Measurements from ENCODE around the gene SORD.
"Not testable (repeated sequence)": the region's sequence is repeated elsewhere in the genome, so short reads cannot be mapped to it uniquely, and the experiment has no call there.

Gene SORD

GRCh38 chr15:45022871-45023658 lies at the start of gene SORD:
SORD (plus strand) TSS chr15:45023195; CDS start chr15:45023284, 89 bp downstream.
- DNase-seq (ENCODE audit: low read depth) = peak; percentile 27

DNA sequence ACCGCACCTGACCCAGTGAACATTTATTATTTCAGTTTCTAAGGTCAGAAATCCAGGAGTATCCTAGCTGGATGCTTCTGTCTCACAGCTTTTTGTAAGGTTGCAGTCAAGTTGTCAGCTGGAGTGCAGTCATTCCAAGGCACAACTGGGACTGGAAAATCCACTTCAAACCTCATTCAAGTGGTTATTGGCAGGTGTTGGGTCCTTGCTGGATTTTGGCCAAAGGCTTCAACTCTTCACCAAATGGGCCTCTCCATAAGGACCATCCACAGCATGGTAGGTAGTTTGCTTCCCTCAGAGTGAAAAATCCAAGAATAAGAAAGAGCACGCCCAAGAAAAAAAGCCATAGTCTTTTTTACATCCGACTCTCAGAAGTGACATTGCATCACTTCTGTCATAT lies 46.8 kb upstream of the SORD start:
- DNase-seq (ENCODE audit: low read depth) = not testable (repeated sequence)

GRCh38 chr15:44977781-44978180 lies 45.2 kb upstream of the SORD start:
- DNase-seq (ENCODE audit: low read depth) = not testable (repeated sequence)

DNA sequence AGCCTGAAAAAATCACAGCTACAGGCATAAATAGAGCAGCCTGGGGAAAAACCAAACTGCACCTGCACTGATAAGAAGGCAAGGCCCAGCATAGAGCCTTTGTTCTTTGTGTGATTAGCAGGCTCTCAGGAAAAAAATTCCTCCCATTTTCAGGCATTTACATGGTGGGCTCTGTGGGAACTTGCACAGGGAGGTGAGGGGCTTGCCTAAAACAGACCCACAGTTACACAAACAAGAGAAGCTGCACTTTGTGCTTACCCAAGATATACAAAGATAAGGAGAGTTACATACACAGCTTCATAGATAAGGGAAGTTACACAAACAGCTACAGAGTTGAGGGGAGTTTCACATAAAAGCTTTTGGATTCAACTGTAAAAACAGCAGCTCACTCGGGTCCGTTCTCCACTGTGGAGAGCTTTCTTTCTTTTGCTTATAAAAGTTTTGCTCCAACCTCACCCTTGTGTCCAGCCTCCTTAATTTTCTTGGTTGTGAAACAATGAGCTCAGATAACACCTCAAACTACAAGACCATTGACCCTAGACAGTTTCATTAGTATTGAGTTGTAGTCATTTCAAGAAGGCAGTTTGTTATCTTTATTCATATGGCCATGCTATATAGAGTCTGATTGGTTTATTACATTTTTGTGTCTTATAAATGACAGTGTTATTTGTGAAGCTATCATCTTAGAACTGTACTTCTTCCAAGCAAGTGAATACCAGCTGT lies 43.2 kb upstream of the SORD start:
- not testable (repeated sequence) for DNase-seq (ENCODE audit: low read depth)

- not testable (repeated sequence) for DNase-seq (ENCODE audit: low read depth)
Observed at GRCh38 chr15:44984144-44984543, 38.9 kb upstream of the SORD start.

DNA sequence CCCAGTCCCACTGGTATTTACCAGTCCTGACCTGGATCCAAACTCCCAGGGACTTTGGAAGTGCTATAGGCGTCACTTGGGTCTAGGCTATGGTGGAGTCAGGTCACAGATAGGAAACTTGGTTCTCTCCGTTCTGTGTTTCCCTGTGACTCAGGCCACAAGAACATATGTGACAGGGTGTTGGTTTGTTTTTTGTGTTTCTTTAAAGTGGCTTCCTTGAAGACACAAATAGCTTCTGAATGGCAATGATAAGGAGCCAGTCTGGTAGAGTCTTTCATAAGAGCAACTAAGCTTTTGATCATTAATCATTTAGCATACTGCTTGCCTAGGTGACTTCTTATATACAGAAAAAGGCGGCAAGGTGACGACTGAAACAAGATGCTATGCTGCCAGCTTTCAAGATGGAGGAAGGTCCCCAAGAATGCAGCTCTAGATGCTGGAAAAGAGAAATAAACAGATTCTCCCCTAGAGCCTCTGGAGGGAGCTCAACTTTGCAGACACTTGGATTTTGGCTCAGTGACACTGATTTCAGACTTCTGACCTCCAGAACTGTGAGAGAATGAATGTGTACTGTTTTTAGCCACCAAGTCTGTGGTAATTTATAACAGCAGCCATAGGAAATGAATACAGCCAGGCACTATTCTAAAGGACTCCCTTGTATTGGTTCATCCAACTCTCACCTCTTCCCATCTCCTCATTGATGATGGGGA lies 36.5 kb upstream of the SORD start:
- not testable (repeated sequence) for DNase-seq (ENCODE audit: low read depth)

DNA sequence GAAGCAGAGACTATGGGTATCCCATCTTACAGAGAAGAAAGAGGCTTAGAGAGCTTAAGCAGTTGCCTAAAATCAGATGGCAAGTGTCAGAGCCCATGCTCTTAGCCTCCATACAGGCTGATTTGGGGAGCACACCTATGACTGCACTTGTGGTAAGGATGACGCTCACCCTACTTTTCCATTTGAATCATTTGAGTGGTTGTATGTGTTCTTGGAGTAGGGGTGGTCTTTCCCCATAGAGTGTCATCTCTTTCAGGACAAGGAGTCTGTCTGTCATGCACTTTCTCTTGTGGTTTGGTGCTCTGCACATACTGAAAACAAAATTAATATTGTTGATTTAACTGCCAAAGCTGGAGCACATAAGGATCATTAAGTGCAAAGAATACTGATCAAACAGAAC lies 35.3 kb upstream of the SORD start:
- DNase-seq (ENCODE audit: low read depth) = not testable (repeated sequence)

GRCh38 chr15:44988184-44988869 lies 34.7 kb upstream of the SORD start:
- DNase-seq (ENCODE audit: low read depth) = not testable (repeated sequence)

GRCh38 chr15:44988870-44989219 lies 34.1 kb upstream of the SORD start:
- DNase-seq (ENCODE audit: low read depth) = not testable (repeated sequence)

DNA sequence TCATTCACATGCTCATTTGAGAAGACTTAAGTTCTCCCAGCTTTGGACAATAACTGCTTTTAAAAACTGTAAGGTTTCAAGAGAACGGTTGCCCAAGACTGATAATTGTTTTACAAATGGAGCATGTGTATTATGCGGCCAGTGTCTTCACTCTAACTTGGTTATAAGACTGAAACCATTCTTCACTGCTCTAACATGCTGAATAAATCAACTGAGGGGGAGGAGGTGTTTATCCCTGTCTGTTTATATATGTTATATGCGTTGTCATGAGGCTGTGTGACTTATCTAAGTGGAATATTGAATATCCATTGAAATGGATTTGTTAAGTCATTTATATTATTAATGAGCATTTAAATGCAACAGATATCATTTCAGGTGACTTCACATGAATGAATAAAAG lies 25.4 kb upstream of the SORD start:
- DNase-seq (ENCODE audit: low read depth) = not testable (repeated sequence)

GRCh38 chr15:44999105-44999504 lies 23.9 kb upstream of the SORD start:
- no peak for DNase-seq (ENCODE audit: low read depth)

DNA sequence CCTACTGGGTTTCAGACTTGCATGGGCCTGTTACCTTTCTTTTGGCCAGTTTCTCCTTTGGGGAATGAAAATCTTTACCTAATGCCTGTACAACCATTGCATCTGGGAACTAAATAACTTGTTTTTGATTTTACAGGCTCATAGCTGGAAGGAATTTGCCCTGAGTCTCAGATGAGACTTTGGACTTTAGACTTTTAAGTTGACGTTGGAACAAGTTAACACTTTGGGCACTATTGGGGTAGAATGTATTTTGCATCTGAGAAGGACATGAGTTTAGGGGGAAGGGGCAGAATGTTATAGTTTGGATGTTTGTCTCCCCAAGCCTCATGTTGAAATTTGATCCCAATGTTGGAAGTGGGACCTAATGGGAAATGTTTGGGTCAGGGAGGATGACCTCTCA lies 21.8 kb upstream of the SORD start:
- not testable (repeated sequence) for DNase-seq (ENCODE audit: low read depth)

GRCh38 chr15:45003731-45004410 lies 19.1 kb upstream of the SORD start:
- not testable (repeated sequence) for DNase-seq (ENCODE audit: low read depth)

DNA sequence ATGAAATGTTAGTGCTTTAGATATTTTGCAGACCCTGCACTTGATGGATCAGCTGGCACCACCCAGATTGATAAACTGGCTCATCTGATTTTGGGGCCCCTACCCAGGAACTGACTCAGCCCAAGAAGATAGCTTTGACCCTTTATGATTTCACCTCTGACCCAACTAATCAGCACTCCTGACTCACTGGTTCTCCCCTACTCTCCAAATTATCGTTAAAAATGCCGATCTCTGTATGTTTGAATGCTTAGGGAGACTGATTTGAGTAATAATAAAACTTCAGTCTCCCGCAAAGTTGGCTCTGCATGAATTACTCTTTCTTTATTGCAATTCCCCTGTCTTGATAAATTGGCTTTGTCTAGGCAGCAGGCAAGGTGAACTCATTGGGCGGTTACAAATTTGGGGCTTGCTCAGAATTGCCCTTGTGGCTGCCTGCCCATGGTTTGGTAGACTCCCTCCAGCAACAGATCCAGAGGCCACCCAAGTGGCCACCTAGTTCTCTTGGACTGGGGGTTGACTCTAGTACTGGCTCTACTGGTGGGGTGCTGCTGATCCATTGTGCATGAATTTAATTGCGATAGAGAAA lies 18.3 kb upstream of the SORD start:
- DNase-seq (ENCODE audit: low read depth) = not testable (repeated sequence)

DNA sequence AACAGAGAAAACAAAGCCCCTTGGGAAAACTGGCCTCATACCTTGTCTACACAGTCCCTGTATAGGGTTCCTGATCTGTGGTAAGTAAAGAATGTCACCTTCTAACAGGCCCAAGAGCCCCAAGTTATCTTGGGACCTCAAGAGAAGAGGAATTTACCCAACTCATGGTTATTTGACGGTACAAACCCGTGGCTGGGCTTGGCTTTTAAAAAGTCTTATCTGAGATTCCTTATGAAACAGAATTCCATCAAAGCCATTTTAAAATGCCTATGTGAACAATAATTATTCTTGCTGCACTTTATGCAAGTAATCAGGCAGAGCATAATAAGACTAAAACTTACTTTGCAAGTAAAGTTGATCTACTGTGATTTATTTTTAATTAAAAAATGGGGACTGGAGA lies 13.9 kb upstream of the SORD start:
- DNase-seq (ENCODE audit: low read depth) = no peak

- not testable (repeated sequence) for DNase-seq (ENCODE audit: low read depth)
Observed at GRCh38 chr15:45015114-45015513, 7.9 kb upstream of the SORD start.

- not testable (repeated sequence) for DNase-seq (ENCODE audit: low read depth)
Observed at GRCh38 chr15:45020222-45020900, 2.6 kb upstream of the SORD start.

DNA sequence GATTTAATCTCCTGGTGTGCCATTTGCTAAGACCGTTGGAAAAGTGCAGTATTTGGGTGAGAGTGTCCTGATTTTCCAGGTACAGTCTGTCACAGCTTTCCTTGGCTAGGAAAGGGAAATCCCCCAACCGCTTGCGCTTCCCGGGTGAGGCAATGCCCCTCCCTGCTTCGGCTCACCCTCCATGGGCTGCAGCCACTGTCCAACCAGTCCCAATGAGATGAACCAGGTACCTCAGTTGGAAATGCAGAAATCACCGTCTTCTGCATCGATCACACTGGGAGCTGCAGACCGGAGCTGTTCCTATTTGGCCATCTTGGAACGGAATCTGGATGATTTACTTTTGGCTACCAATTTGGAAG lies 2.1 kb upstream of the SORD start:
- not testable (repeated sequence) for DNase-seq (ENCODE audit: low read depth)

DNA sequence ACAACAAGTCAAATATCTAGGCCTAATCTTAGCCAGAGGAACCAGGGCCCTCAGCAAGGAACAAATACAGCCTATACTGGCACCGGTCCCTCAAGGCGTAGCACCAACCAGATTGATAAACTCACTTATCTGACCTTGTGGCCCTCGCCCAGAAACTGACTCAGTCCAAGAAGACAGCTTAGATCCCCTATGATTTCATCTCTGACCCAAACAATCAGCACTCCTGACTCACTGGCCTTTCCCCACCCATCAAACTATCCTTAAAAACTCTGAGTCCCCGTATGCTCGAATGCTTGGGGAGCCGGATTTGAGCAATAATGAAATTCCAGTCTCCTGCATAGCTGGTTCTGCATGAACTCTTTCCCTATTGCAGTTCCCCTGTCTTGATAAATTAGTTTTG lies 1.6 kb upstream of the SORD start:
- no peak for DNase-seq (ENCODE audit: low read depth)

GRCh38 chr15:45023659-45024225 lies 747 bp downstream of the SORD start:
- no peak for DNase-seq (ENCODE audit: low read depth)
